ENCODE data around the gene PATL2.

DNA sequence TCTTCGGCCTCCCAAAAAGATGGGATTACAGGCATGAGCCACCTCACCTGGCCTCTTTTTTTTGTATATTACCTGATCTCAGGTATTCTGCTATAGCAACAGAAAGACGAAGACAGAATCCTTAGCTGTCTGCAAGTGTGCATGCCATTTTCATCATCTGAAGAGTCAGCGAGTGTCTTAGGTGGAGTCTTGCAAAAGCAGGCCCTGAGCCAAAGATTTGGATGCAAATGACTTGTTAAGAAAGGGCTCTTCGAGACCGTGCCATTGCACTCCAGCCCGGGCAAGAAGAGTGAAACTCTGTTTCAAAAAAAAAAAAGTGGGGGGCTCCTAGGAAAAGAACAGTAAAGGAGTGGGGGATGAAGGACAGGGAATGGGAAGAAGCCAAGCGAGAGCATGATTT is 15.0 kb upstream of the PATL2 start:
- TF ChIP-seq POLR2AphosphoS5 (IDR thresholded peaks at IDR 0.05; ENCODE audit: low read depth, low read length) (no peak), TAF1 (IDR thresholded peaks at IDR 0.05; ENCODE audit: low read depth, low read length) (no peak), POLR2A (IDR thresholded peaks at IDR 0.05; ENCODE audit: low read depth, low read length) (no peak), PAX5 (IDR thresholded peaks at IDR 0.05; ENCODE audit: insufficient read depth, low read length, severe bottlenecking) (no peak), SPI1 (IDR thresholded peaks at IDR 0.05; ENCODE audit: low read depth, low read length) (no peak), POU2F2 (IDR thresholded peaks at IDR 0.05; ENCODE audit: low read depth, low read length) (no peak)

Data from GM12891 (cell line).